Fibroblast of lung (primary cell): ENCODE results near the gene SLC25A52. TPM values are rescaled to one million over a fixed set of nuclear protein-coding genes. Genes with fewer than 3 reads are reported as not detected.

Experiments
- DNase-seq, 2 donors: peaks; one replicate each; pipeline versions ENCODE4 v3.0.0 to v3.0.0-alpha.2; 2010; ENCODE audit warnings: low read depth in 2 of 2
- H2AFZ ChIP-seq: 2 replicates; pipeline ENCODE4 v1.5.1; 2012; ENCODE audit warnings: low read length, control low read depth, inconsistent platforms
- H3K27ac ChIP-seq: 2 replicates; pipeline ENCODE4 v1.5.1; 2011; ENCODE audit warnings: low read length, control low read depth; ENCODE audit not compliant: insufficient read depth
- H3K27me3 ChIP-seq: 2 replicates; pipeline ENCODE4 v1.5.1; 2011; ENCODE audit warnings: mild to moderate bottlenecking, low read length; ENCODE audit not compliant: control insufficient read depth, insufficient read depth
- H3K36me3 ChIP-seq: 2 replicates; pipeline ENCODE4 v1.5.1; 2011; ENCODE audit warnings: low read length; ENCODE audit not compliant: control insufficient read depth, insufficient read depth
- H3K4me1 ChIP-seq: 2 replicates; pipeline ENCODE4 v1.5.1; 2011; ENCODE audit warnings: low read length; ENCODE audit not compliant: control insufficient read depth, insufficient read depth; ENCODE audit errors: extremely low read depth
- H3K4me2 ChIP-seq: 2 replicates; pipeline ENCODE4 v1.5.1; 2011; ENCODE audit warnings: low read length, control low read depth; ENCODE audit not compliant: insufficient read depth; ENCODE audit errors: extremely low read depth
- H3K4me3 ChIP-seq, 4 experiments: fragments of 200-600 bp in 1 of 4; sonication (generic) in 1 of 4; replicated peaks in 1 of 4; 2 replicates each; pipeline ENCODE4 v1.5.1; 2011 to 2016; ENCODE audit warnings: low read length in 4 of 4, low read depth in 3 of 4, mild to moderate bottlenecking in 3 of 4, control low read depth in 2 of 4, inconsistent platforms in 1 of 4, mixed read lengths in 1 of 4; ENCODE audit not compliant: insufficient read depth in 1 of 4; ENCODE audit errors: control extremely low read depth in 1 of 4
- H3K79me2 ChIP-seq: 2 replicates; pipeline ENCODE4 v1.5.1; 2012; ENCODE audit warnings: mild to moderate bottlenecking, low read length, inconsistent platforms; ENCODE audit not compliant: control insufficient read depth, insufficient read depth
- H3K9ac ChIP-seq: 2 replicates; pipeline ENCODE4 v1.5.1; 2011; ENCODE audit warnings: mild to moderate bottlenecking, low read length, control low read depth; ENCODE audit not compliant: insufficient read depth
- H3K9me3 ChIP-seq: 2 replicates; pipeline ENCODE4 v1.5.1; 2012; ENCODE audit warnings: low read depth, low read length; ENCODE audit not compliant: control insufficient read depth, insufficient read depth
- H4K20me1 ChIP-seq: 2 replicates; pipeline ENCODE4 v1.5.1; 2011; ENCODE audit warnings: low read length; ENCODE audit not compliant: control insufficient read depth, insufficient read depth; ENCODE audit errors: extremely low read depth
- CTCF ChIP-seq, 2 donors: IDR thresholded peaks in 1 of 2; conservative IDR thresholded peaks in 1 of 2; 1 replicate in 1 of 2; 2 replicates in 1 of 2; pipeline ENCODE4 v1.5.1; 2011 to 2012; ENCODE audit warnings: low read length in 2 of 2, control low read depth in 1 of 2, inconsistent platforms in 1 of 2, low read depth in 1 of 2, mild to moderate bottlenecking in 1 of 2
- EZH2 ChIP-seq: IDR thresholded peaks from 2 replicates; pipeline ENCODE4 v1.5.1; 2012; ENCODE audit warnings: low read length, control low read depth, mild to moderate bottlenecking; ENCODE audit errors: missing control alignments
- polyA plus RNA-seq, 2 donors: library from polyadenylated mRNA; depleted of rRNA in 1 of 2; stranded (reverse) in 1 of 2; unstranded in 1 of 2; fragments of >200 nt; gene quantifications; 2 replicates each; pipeline ENCODE4 v1.2.1, GENCODE V29; 2011 to 2012; ENCODE audit warnings: missing spikeins in 1 of 2
- total RNA-seq: library from RNA; depleted of rRNA; stranded (reverse); fragments of >200 nt; gene quantifications from 2 replicates; pipeline ENCODE4 v1.2.1, GENCODE V29; 2014

Gene SLC25A52
- total and polyA plus RNA-seq, 2 donors (not counting 1 experiment from before 2014, with no cell fraction given), result 0.06 TPM; not detected in 1

GRCh38 chr18:31723990-31724711 is 36.5 kb downstream of the SLC25A52 start:
- Histone ChIP-seq H3K4me2 (peak overlapping the region; percentile 75), H3K79me2 (no peaks in the 10 kb centered on the region), H3K36me3 (no peaks in the 10 kb centered on the region), H4K20me1 (no peaks in the 10 kb centered on the region), H3K4me3 (peak overlapping the region; percentile 38 to 60 (median 48)), H3K27ac (no peak overlapping the region), H2AFZ (peak overlapping the region; percentile 30), H3K9me3 (no peaks in the 10 kb centered on the region), H3K9ac (no peak overlapping the region), H3K4me1 (no peaks in the 10 kb centered on the region), H3K27me3 (peaks cover 8% of the 10 kb centered on the region)
- TF ChIP-seq EZH2 (no peak), CTCF (conservative IDR thresholded peaks at IDR 0.05 in 1 of 2, IDR thresholded peaks at IDR 0.05 in 1 of 2; ENCODE audit: low read depth in 1 of 2, low read length in 2 of 2) (no peak)
- peak; percentile 14 to 18 for DNase-seq

GRCh38 chr18:31723639-31723989 is 37.1 kb downstream of the SLC25A52 start:
- Histone ChIP-seq H3K79me2 (no peaks in the 10 kb centered on the region), H4K20me1 (no peaks in the 10 kb centered on the region), H3K4me3 (peak overlapping the region in 1 of 4 experiments; percentile 53)

More at GRCh38 chr18:31723639-31723989, 37.1 kb downstream of the SLC25A52 start:
- no peaks in the 10 kb centered on the region for H3K36me3 ChIP-seq
- no peak overlapping the region for H3K27ac ChIP-seq
- H3K27me3 ChIP-seq, result peaks cover 8% of the 10 kb centered on the region
- H3K4me1 ChIP-seq, result no peaks in the 10 kb centered on the region
- H3K4me2 ChIP-seq, result no peak overlapping the region
- no peaks in the 10 kb centered on the region for H3K9me3 ChIP-seq
- peak in 1 of 2 donors; percentile 2 for DNase-seq
- H2AFZ ChIP-seq, result no peak overlapping the region
- TF ChIP-seq EZH2 (peak; percentile 14), CTCF (conservative IDR thresholded peaks at IDR 0.05 in 1 of 2, IDR thresholded peaks at IDR 0.05 in 1 of 2; ENCODE audit: low read depth in 1 of 2, low read length in 2 of 2) (no peak)
- H3K9ac ChIP-seq, result no peak overlapping the region
